Vagina (tissue), 2 donors: ENCODE data around the gene SRXN1.

Experiments
- POLR2A ChIP-seq, 2 donors: fragments of 450-650 bp; IDR thresholded peaks; one replicate each; pipeline ENCODE4 v1.6.1; 2017; ENCODE audit warnings: antibody characterized with exemption in 2 of 2, mild to moderate bottlenecking in 2 of 2, moderate library complexity in 2 of 2
- POLR2AphosphoS5 ChIP-seq, 2 donors: sonication (generic); formaldehyde crosslinking; IDR thresholded peaks; one replicate each; pipeline ENCODE4 v1.9.0; 2017; ENCODE audit warnings: antibody characterized with exemption in 2 of 2, mild to moderate bottlenecking in 2 of 2, low read depth in 1 of 2; ENCODE audit not compliant: insufficient read depth in 1 of 2
- TF ChIP-seq, protein P1 (sequence below), 3 experiments: fragments of 450-650 bp in 2 of 3; fragments of 200-600 bp in 1 of 3; sonication (generic) in 1 of 3; IDR thresholded peaks; one replicate each; pipeline ENCODE4 v1.5.1; 2017 to 2019; ENCODE audit warnings: antibody characterized with exemption in 3 of 3, mild to moderate bottlenecking in 2 of 3, moderate library complexity in 2 of 3

DNA sequence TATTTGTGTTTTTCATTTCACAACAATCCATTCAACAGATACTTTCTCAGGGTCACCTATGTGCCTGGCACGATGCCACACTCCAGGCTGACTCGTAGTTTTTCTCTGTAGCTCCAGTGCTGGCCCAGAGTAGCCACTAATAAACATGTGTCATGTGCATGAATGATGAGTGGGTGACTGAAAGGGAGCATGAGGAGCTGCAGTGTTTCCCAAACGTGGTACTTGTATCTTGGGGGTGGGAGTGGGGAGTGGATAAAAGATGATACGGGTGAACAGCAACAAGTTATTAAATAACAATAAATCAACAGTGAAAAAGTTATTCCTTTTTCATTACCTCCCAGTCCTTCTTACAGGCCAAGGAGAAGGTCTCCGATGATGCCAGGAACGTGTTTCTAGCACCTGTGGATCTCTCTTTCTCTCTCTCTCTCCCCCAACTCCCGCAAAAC is 17.1 kb downstream of the SRXN1 start:
- TF ChIP-seq POLR2AphosphoS5 (IDR thresholded peaks at IDR 0.05; ENCODE audit: insufficient read depth in 1 of 2, low read depth in 1 of 2) (no peak), POLR2A (IDR thresholded peaks at IDR 0.05) (no peak)
- TF ChIP-seq, protein P1, sequence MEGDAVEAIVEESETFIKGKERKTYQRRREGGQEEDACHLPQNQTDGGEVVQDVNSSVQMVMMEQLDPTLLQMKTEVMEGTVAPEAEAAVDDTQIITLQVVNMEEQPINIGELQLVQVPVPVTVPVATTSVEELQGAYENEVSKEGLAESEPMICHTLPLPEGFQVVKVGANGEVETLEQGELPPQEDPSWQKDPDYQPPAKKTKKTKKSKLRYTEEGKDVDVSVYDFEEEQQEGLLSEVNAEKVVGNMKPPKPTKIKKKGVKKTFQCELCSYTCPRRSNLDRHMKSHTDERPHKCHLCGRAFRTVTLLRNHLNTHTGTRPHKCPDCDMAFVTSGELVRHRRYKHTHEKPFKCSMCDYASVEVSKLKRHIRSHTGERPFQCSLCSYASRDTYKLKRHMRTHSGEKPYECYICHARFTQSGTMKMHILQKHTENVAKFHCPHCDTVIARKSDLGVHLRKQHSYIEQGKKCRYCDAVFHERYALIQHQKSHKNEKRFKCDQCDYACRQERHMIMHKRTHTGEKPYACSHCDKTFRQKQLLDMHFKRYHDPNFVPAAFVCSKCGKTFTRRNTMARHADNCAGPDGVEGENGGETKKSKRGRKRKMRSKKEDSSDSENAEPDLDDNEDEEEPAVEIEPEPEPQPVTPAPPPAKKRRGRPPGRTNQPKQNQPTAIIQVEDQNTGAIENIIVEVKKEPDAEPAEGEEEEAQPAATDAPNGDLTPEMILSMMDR (IDR thresholded peaks at IDR 0.05) = no peak
